Ishikawa (cell line): Measurements from ENCODE around the gene HCN2.

Experiments
- CEBPB ChIP-seq: IDR thresholded peaks from 2 replicates; pipeline ENCODE4 v1.6.1; 2012
- CREB1 ChIP-seq: IDR thresholded peaks from 2 replicates; pipeline ENCODE4 v1.6.1; 2012; ENCODE audit warnings: low read depth
- EGR1 ChIP-seq: IDR thresholded peaks from 2 replicates; pipeline ENCODE4 v1.6.1; 2012
- EP300 ChIP-seq: IDR thresholded peaks from 2 replicates; pipeline ENCODE4 v1.6.1; 2012; ENCODE audit warnings: borderline replicate concordance
- FOXM1 ChIP-seq: IDR thresholded peaks from 2 replicates; pipeline ENCODE4 v1.6.1; 2012; ENCODE audit warnings: low read depth, borderline replicate concordance
- MAX ChIP-seq: IDR thresholded peaks from 2 replicates; pipeline ENCODE4 v1.6.1; 2012
- NFIC ChIP-seq: IDR thresholded peaks from 2 replicates; pipeline ENCODE4 v1.6.1; 2012
- RAD21 ChIP-seq: IDR thresholded peaks from 2 replicates; pipeline ENCODE4 v1.6.1; 2012; ENCODE audit warnings: low read depth
- REST ChIP-seq: IDR thresholded peaks from 2 replicates; pipeline ENCODE4 v1.6.1; 2012; ENCODE audit warnings: low read depth, mild to moderate bottlenecking
- TAF1 ChIP-seq: IDR thresholded peaks from 2 replicates; pipeline ENCODE4 v1.6.1; 2012; ENCODE audit warnings: low read depth, mild to moderate bottlenecking
- TCF12 ChIP-seq: IDR thresholded peaks from 2 replicates; pipeline ENCODE4 v1.6.1; 2012; ENCODE audit warnings: low read depth
- TEAD4 ChIP-seq: IDR thresholded peaks from 2 replicates; pipeline ENCODE4 v1.6.1; 2012
- USF1 ChIP-seq: IDR thresholded peaks from 2 replicates; pipeline ENCODE4 v1.6.1; 2012
- YY1 ChIP-seq: IDR thresholded peaks from 2 replicates; pipeline ENCODE4 v1.6.1; 2012; ENCODE audit warnings: low read depth
- ZBTB7A ChIP-seq: IDR thresholded peaks from 2 replicates; pipeline ENCODE4 v1.6.1; 2012; ENCODE audit warnings: low read depth

HCN2 gene

GRCh38 chr19:566844-567243 lies 22.8 kb upstream of the HCN2 start:
- TF ChIP-seq TEAD4 (no peak), NFIC (no peak)

GRCh38 chr19:567296-567900 lies 22.3 kb upstream of the HCN2 start:
- TF ChIP-seq YY1 = no peak
- TF ChIP-seq USF1 = no peak
- TF ChIP-seq ZBTB7A = no peak
- TF ChIP-seq TCF12 = no peak
- no peak for TF ChIP-seq CEBPB
- TF ChIP-seq TAF1 = no peak
- TF ChIP-seq CREB1 = no peak
- no peak for TF ChIP-seq NFIC
- TF ChIP-seq EP300 = no peak
- TF ChIP-seq REST = no peak
- TF ChIP-seq TEAD4 = no peak
- TF ChIP-seq EGR1 = no peak
- no peak for TF ChIP-seq FOXM1
- no peak for TF ChIP-seq RAD21
- no peak for TF ChIP-seq MAX

- TF ChIP-seq EP300 (no peak), RAD21 (no peak), TCF12 (no peak), REST (no peak), YY1 (no peak), ZBTB7A (no peak), USF1 (no peak), NFIC (no peak), CREB1 (no peak)
These were observed 19.4 kb upstream of the HCN2 start for GRCh38 chr19:570251-570686.

- TF ChIP-seq CREB1 (no peak), NFIC (no peak), YY1 (no peak), MAX (peak; percentile 33; the same call in 1 of the 2 replicates), ZBTB7A (no peak), REST (no peak), USF1 (no peak), FOXM1 (no peak), CEBPB (no peak), TAF1 (no peak), TEAD4 (peak; percentile 63), TCF12 (no peak), EGR1 (no peak)
These were observed 18.6 kb upstream of the HCN2 start for GRCh38 chr19:570937-571565.
